HUES48 (cell line): ENCODE results near the gene CYB561D2.

ENCODE experiments used
- H3K27ac ChIP-seq: one replicate; pipeline ENCODE4 v1.7.0; 2013; ENCODE audit warnings: low read depth, low read length, inconsistent platforms
- H3K27me3 ChIP-seq: 2 replicates; pipeline ENCODE4 v1.6.1; 2013; ENCODE audit warnings: mild to moderate bottlenecking, low read length; ENCODE audit not compliant: control insufficient read depth, insufficient read depth
- H3K36me3 ChIP-seq: 2 replicates; pipeline ENCODE4 v1.6.1; 2013; ENCODE audit warnings: low read length; ENCODE audit not compliant: control insufficient read depth, insufficient read depth
- H3K4me1 ChIP-seq: 2 replicates; pipeline ENCODE4 v1.6.1; 2013; ENCODE audit warnings: mild to moderate bottlenecking, low read length; ENCODE audit not compliant: control insufficient read depth, insufficient read depth
- H3K4me3 ChIP-seq: 2 replicates; pipeline ENCODE4 v1.5.1; 2013; ENCODE audit warnings: mild to moderate bottlenecking, low read depth, low read length
- H3K9ac ChIP-seq: 2 replicates; pipeline ENCODE4 v1.6.1; 2013; ENCODE audit warnings: mild to moderate bottlenecking, low read depth, low read length, moderate library complexity
- H3K9me3 ChIP-seq: 2 replicates; pipeline ENCODE4 v1.6.1; 2013; ENCODE audit warnings: low read length; ENCODE audit not compliant: control insufficient read depth, insufficient read depth

CYB561D2 gene

DNA sequence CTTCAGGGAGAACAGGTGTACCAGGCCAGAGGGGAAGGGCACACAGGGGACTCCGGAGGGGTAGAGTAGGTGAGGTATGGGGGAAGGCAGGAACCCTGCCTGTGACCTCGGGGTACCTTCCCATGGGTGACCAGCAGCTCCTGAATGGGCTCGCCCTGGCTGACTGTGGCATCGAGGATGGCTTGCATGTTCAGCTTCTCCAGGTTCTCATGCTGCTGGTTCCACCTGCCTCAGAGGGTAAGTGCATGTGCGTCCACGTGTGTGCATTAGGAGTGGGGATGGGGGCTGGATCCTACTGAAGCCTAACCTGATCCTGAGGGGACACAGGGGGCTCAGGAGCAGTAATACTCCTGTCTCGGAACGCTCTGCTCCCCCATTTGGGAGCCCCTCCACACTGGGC, 5.7 kb upstream of the CYB561D2 start:
- Histone ChIP-seq H3K27ac (no peak overlapping the region), H3K27me3 (peaks cover 56% of the 10 kb centered on the region), H3K4me3 (peak overlapping the region; percentile 65; the same call in 1 of the 2 replicates)

DNA sequence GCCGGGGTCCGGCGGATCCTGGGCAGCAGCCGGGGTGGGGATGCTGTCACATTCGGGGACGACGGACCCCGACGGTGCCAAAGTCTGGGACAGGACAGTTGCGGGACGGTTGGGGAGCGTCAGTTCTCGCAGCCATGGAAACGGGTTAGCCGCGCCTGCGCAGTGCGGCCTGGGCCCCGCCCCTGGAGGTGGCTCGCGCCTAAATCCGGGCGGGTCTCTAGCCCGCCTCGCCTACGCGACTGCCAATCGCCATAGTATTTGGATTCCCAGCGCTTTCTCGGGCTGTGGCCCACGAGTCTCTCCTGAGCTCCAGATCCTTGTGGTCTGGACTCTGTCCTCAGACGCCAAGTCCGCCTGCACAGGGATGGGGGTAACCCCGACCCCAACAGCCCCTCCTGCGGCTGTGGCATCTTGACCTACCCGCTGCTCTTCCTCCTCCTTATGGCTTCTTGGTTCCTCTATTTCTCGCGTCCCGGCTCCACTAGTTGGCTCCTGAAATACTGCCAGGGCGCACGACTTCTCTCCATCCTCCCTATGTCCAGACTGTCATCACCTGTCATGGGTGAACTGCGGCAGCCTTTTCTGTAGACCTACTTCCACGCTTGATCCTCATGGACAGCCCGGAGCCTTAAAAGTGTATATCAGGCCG, 5.0 kb upstream of the CYB561D2 start, which contains the start of gene ZMYND10:
Gene ZMYND10 (minus strand): TSS at position 147 of the 649 bp plus-strand sequence. CDS start 153 bp downstream, outside the sequence.
- Histone ChIP-seq H3K4me1 (peaks cover 4% of the 10 kb centered on the region; the same call in 1 of the 2 replicates), H3K9me3 (no peaks in the 10 kb centered on the region), H3K27me3 (peaks cover 49% of the 10 kb centered on the region), H3K9ac (no peak within 1 kb of the TSS), H3K4me3 (peak within 1 kb of the TSS; percentile 65), H3K36me3 (peaks cover 17% of the 10 kb centered on the region), H3K27ac (no peak within 1 kb of the TSS)

More for the DNA sequence above, 5.7 kb upstream of the CYB561D2 start:
- Histone ChIP-seq H3K4me1 (0 out of 2 replicates have a peak, but pooled peaks cover under 1% of the 10 kb centered on the region), H3K9ac (no peak overlapping the region), H3K9me3 (no peaks in the 10 kb centered on the region), H3K36me3 (peaks cover 17% of the 10 kb centered on the region)

DNA sequence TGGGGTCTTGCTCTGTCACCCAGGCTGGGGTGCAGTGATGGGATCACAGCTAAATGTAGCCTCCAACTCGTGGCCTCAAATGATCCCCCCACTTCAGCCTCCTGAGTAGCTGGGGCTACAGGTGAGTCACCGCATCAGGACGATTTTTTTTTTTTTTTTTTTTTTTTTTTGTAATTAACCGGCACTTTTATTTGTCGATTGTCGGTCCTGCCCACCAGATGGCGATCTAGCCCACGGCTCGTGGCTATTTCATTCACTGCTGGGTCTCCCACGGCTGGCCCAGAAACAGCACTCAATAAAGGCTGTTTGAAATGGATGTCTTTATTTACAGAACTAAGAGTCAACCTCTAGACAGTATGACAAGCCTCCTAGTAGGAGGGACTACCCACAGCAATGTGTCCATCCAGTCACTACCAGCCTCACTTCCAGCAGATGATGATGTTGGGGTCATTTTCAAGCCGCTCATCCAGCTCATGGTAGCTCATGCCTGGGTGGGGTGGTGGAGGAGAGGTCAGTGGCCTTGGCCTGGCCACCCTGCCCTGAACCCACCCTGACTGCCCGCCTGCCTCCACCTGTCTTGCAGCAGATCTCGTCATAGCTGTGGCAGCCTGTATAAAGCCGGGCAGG, 3.4 kb upstream of the CYB561D2 start:
- no peaks in the 10 kb centered on the region for H3K9me3 ChIP-seq
- H3K4me3 ChIP-seq = no peak overlapping the region
- peaks cover 6% of the 10 kb centered on the region for H3K4me1 ChIP-seq
- H3K27me3 ChIP-seq = peaks cover 34% of the 10 kb centered on the region
- H3K27ac ChIP-seq = no peak overlapping the region
- peaks cover 17% of the 10 kb centered on the region for H3K36me3 ChIP-seq
- no peak overlapping the region for H3K9ac ChIP-seq

DNA sequence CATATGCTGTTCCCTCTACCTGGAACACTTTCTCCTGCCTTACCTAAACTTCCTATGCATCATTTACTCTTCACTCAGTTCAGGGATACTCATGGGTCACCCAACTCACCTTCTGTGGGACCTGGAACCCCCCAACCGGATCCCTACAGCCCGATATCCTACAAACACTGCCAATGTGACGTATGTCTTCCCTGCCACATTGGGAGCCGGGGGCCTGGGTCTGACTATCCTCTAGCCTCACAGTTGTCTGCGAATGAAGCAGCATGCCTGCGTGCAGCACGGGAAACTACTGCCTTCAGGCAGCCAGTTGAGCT, 492 bp upstream of the CYB561D2 start:
- Histone ChIP-seq H3K27me3 (peaks cover 8% of the 10 kb centered on the region), H3K36me3 (peaks cover 40% of the 10 kb centered on the region), H3K9me3 (no peaks in the 10 kb centered on the region), H3K4me1 (peaks cover 6% of the 10 kb centered on the region), H3K4me3 (peak overlapping the region; percentile 91), H3K27ac (no peak overlapping the region), H3K9ac (peak overlapping the region; percentile 68; the same call in 1 of the 2 replicates)

DNA sequence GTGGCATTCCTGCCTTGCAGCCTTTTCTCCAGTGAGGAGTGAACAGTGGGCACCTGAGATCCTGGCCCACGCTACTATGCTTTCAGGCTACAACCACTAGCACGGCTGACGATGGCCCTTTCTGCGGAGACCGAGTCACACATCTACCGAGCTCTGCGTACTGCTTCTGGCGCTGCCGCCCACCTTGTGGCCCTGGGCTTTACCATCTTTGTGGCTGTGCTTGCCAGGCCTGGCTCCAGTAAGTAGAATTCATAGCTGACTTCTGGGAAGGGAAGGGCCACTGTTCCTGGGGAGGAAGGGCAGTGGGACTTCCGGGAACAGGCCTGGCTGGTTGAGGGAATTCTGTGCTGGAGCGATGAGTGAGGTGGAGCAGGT, 648 bp downstream of the CYB561D2 start:
- Histone ChIP-seq H3K27ac (no peak overlapping the region), H3K9ac (no peak overlapping the region), H3K36me3 (peaks cover 51% of the 10 kb centered on the region)

DNA sequence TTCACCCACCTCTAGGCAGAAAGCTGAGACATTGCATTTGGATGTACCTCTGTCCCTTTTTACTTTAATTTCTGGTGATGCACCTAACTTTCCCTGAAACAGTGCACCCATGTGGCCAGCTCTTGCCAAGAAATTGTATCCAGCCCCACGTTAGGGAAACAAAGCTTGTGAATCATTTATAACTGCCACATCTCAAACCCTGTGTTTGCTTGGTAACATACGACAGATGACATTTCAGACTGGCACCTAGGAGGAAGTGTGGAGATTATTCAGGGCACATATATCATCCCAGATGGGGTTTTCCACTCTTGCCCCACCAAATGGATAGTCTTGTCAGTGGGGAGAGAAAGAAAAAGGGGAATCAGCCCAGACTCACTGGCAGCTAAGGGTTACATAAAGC, 2.1 kb downstream of the CYB561D2 start:
- H3K36me3 ChIP-seq = peaks cover 56% of the 10 kb centered on the region
- no peaks in the 10 kb centered on the region for H3K9me3 ChIP-seq
- no peak overlapping the region for H3K9ac ChIP-seq
- H3K4me1 ChIP-seq = peaks cover 12% of the 10 kb centered on the region
- no peak overlapping the region for H3K4me3 ChIP-seq
- no peak overlapping the region for H3K27ac ChIP-seq
- H3K27me3 ChIP-seq = no peaks in the 10 kb centered on the region

More for the DNA sequence above, 648 bp downstream of the CYB561D2 start:
- H3K9me3 ChIP-seq = no peaks in the 10 kb centered on the region
- H3K27me3 ChIP-seq = peaks cover 4% of the 10 kb centered on the region; the same call in 1 of the 2 replicates
- H3K4me1 ChIP-seq = peaks cover 6% of the 10 kb centered on the region
- peak overlapping the region; percentile 91 for H3K4me3 ChIP-seq

- H3K36me3 ChIP-seq = peaks cover 50% of the 10 kb centered on the region
- no peaks in the 10 kb centered on the region for H3K27me3 ChIP-seq
- H3K9ac ChIP-seq = no peak overlapping the region
- H3K4me1 ChIP-seq = peaks cover 17% of the 10 kb centered on the region
- H3K4me3 ChIP-seq = no peak overlapping the region
- H3K27ac ChIP-seq = no peak overlapping the region
- H3K9me3 ChIP-seq = no peaks in the 10 kb centered on the region
These were observed 2.8 kb downstream of the CYB561D2 start for GRCh38 chr3:50353245-50354004.

DNA sequence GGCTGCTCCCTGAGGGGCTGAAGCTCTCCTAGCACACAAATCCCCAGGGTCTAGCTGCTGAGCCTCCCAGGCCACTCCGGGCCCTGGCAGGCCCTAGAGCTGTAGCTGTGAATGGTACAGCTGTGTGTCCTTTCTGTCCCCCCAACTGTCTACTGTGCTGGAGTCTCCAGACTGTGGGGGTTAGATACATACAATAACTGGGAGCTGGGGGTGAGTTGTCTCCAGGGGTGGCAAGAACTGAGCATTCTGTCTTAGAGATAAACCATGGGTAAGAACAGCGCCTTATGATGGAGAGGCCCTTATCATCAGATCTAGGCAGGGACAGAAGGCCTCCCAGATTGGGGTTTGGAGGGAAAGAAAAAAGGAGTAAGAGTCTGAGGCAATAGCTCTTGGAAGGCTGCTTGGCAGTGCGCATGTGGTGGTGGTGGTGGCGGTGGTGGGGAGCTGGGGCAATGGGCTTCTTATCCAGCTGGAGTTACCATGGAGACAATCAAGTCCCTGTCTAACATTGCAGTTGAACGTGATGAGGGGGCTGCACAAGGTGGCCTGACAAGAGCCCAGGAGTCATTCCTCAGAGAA, 3.6 kb downstream of the CYB561D2 start:
- H3K9me3 ChIP-seq = no peaks in the 10 kb centered on the region
- no peak overlapping the region for H3K4me3 ChIP-seq
- peaks cover 19% of the 10 kb centered on the region for H3K4me1 ChIP-seq
- H3K27me3 ChIP-seq = no peaks in the 10 kb centered on the region
- peaks cover 44% of the 10 kb centered on the region for H3K36me3 ChIP-seq
- no peak overlapping the region for H3K9ac ChIP-seq
- no peak overlapping the region for H3K27ac ChIP-seq

DNA sequence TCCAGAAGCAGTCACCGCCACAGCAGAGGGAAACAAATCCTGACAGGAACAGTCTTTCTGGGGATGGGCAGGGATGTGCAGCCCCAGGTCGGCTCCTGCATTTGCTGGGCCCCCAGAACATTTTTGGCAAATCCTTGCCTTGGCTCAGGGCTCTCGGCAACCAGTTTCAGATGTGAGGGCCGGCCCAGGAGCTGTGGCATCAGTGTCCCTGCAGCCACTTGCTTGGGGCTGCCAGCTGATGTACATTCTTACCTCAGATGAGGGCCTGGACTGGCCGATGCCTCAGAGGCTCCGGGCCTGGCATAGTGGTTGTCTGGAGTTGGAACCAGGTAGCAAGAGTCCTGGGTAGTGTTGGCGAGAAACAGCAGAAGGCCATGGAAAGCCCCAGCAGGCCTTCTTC, 4.2 kb downstream of the CYB561D2 start:
- Histone ChIP-seq H3K9me3 (no peaks in the 10 kb centered on the region), H3K4me1 (peaks cover 22% of the 10 kb centered on the region), H3K27ac (no peak overlapping the region), H3K36me3 (peaks cover 44% of the 10 kb centered on the region), H3K4me3 (no peak overlapping the region), H3K9ac (no peak overlapping the region), H3K27me3 (no peaks in the 10 kb centered on the region)

GRCh38 chr3:50355829-50356552, 5.3 kb downstream of the CYB561D2 start:
- H3K9ac ChIP-seq = no peak overlapping the region
- H3K27ac ChIP-seq = no peak overlapping the region
- H3K27me3 ChIP-seq = no peaks in the 10 kb centered on the region
- no peaks in the 10 kb centered on the region for H3K9me3 ChIP-seq
- H3K36me3 ChIP-seq = peaks cover 44% of the 10 kb centered on the region
- H3K4me3 ChIP-seq = no peak overlapping the region
- peaks cover 21% of the 10 kb centered on the region for H3K4me1 ChIP-seq
